ENCODE measurements around the gene TET3. TPM values are rescaled to one million over a fixed set of nuclear protein-coding genes. Genes with fewer than 3 reads are reported as not detected.

The TET3 gene
- total RNA-seq, 6 experiments from 2014 or later: 3.7 to 6.8 (median 5.1) TPM

DNA sequence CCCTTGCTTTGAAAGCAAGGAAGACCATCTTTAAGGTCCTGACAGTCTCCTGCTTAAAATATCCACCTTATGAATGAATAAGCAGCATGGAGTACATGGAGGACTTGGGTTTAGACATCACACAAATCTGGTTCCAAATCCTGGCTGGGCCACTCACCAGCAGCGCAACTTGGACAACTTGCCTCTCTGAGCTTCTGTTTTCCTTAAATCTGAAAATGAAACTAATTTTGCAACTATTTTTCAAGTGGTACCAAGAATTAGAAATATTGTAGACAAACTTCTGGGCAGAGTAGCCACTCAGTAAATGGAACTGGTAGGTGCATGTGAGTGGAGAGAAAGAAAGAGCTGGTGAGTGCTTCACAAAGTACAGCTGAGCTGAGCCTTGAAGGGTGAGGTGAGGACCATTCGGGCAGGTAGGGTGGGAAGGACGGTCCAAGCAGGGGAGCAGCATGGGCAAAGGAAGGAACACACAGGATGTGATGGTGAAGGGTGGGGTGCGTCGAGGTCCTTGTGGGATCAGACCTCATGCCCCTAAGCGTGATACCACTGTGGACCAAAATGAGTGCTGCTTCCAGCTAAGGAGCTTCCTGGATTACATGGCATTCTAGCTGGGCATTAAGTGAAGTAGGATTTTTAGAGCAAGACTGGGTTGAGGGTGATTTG lies 14.4 kb upstream of the TET3 start:
- Histone ChIP-seq H3K27ac (no peak overlapping the region), H3K36me3 (no peaks in the 10 kb centered on the region), H3K27me3 (no peaks in the 10 kb centered on the region), H3K4me1 (peaks cover 0 to 6% (median 3%) of the 10 kb centered on the region in 4 donors), H3K9me3 (no peaks in the 10 kb centered on the region), H3K4me3 (no peak overlapping the region)
- intact Hi-C loops (cut with DNase I): no loop called here
- ATAC-seq (peak in 2 of 4 donors; percentile 24 to 33), DNase-seq (no peak)
- TF ChIP-seq POLR2A (IDR thresholded peaks at IDR 0.05) (no peak), CTCF (IDR thresholded peaks at IDR 0.05) (no peak)
- 52% methylated on average over 6 of the region's 6 CpGs for WGBS (ENCODE audit: insufficient coverage, low coverage, low lambda C conversion rate, missing lambda C conversion rate)

DNA sequence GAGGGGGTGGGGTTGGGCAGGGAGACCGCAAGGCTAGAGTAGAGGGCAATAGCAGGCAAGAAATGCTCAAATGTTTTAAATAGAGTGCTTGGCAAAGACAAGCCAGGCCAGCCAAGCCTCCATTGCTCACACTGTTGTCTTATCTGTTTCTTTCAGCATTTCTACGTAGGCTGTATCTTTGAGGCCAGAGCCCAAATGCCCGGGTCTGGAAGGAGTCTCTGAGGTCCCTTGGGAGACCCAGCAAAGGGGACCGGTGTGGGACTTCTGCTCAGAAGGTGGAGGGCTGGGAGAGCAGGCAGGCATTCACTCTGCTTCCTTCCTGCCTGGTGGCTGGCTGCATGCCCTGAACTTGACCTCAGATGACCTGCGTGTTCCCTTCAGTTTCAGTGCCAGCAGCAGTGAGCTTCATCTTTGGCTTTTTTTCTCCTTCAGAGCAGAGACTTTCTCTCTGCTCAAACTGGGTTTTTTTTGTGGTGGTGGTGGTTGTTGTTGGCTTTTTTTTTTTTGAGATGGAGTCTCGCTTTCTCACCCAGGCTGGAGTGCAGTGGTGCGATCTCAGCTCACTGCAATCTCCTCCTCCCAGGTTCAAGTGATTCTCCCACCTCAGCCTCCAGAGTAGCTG lies 13.7 kb upstream of the TET3 start:
- no peaks in the 10 kb centered on the region for H3K36me3 ChIP-seq
- no peak for TF ChIP-seq POLR2A (IDR thresholded peaks at IDR 0.05)
- TF ChIP-seq CTCF (IDR thresholded peaks at IDR 0.05): no peak
- WGBS (ENCODE audit: insufficient coverage, low coverage, low lambda C conversion rate, missing lambda C conversion rate): 44% methylated on average over 6 of the region's 7 CpGs
- peak; percentile 85 to 94 (median 90) for ATAC-seq
- intact Hi-C loops (cut with DNase I): no loop called here
- peak overlapping the region in 1 of 3 donors; percentile 16 for H3K27ac ChIP-seq
- peaks cover 0 to 6% (median 3%) of the 10 kb centered on the region in 4 donors for H3K4me1 ChIP-seq
- no peaks in the 10 kb centered on the region for H3K9me3 ChIP-seq
- peak; percentile 70 to 78 (median 71) for DNase-seq
- H3K4me3 ChIP-seq: no peak overlapping the region
- no peaks in the 10 kb centered on the region for H3K27me3 ChIP-seq

DNA sequence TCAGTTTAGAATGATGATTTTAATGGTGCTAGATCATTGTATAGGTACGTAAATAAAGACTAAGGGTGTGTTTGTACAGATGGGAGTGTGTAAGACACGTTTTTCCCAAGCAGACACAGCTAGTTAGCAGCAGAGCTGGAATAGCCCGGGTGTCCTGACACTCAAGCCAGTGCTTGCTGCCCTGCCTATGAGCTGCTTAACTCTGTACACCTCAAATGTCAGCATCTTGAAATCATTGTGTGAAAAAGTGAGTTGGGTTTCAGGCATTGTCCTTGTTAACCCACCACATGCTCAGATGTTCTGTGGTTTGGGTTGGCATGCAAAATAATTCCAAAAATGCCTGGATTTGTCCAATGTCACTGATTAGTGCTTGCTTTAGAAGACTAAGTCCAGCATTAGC lies 13.0 kb upstream of the TET3 start:
- Histone ChIP-seq H3K4me3 (no peak overlapping the region), H3K27me3 (no peaks in the 10 kb centered on the region), H3K36me3 (no peaks in the 10 kb centered on the region), H3K9me3 (no peaks in the 10 kb centered on the region), H3K4me1 (peaks cover 0 to 6% (median 3%) of the 10 kb centered on the region in 4 donors), H3K27ac (no peak overlapping the region)
- WGBS (ENCODE audit: insufficient coverage, low coverage, low lambda C conversion rate, missing lambda C conversion rate): 62% methylated on average over 3 of the region's 3 CpGs
- ATAC-seq (no peak), DNase-seq (no peak)
- intact Hi-C loops (cut with DNase I): no loop called here
- TF ChIP-seq CTCF (IDR thresholded peaks at IDR 0.05): no peak
- TF ChIP-seq POLR2A (IDR thresholded peaks at IDR 0.05): no peak

- Histone ChIP-seq H3K4me1 (peaks cover 0 to 6% (median 3%) of the 10 kb centered on the region in 4 donors), H3K9me3 (no peaks in the 10 kb centered on the region), H3K27ac (no peak overlapping the region), H3K4me3 (no peak overlapping the region), H3K36me3 (no peaks in the 10 kb centered on the region), H3K27me3 (no peaks in the 10 kb centered on the region)
- ATAC-seq: no peak
- 54% methylated on average over 1 of the region's 3 CpGs for WGBS (ENCODE audit: insufficient coverage, low coverage, low lambda C conversion rate, missing lambda C conversion rate)
- intact Hi-C loops (cut with DNase I): no loop called here
- TF ChIP-seq CTCF (IDR thresholded peaks at IDR 0.05): no peak
- no peak for TF ChIP-seq POLR2A (IDR thresholded peaks at IDR 0.05)
- DNase-seq: no peak
Measured at GRCh38 chr2:73972846-73973245, 11.9 kb upstream of the TET3 start.
